IMR-90 (cell line): ENCODE data around the gene CDK5R2. TPM values are rescaled to one million over a fixed set of nuclear protein-coding genes. Genes with fewer than 3 reads are reported as not detected.

Experiments used
- ATAC-seq: fragments of 200-7000 bp; cut with Tn5 transposase; 2 replicates; pipeline ENCODE4 v1.9.1; 2020; ENCODE audit warnings: low read depth, mild to moderate bottlenecking, moderate library complexity
- BruUV-seq: library from RNA; stranded (reverse); fragments of 400-500 nt; replicated peaks from 2 replicates; lab custom pipeline; 2021; lab: Mats Ljungman, UMichigan
- CTCF ChIA-PET: fragments of 300-600 bp; formaldehyde crosslinking; extraction: SDS; loops from one replicate; lab custom pipeline; 2021; ENCODE audit warnings: antibody characterized with exemption; lab: Yijun Ruan, JAX
- POLR2A ChIA-PET: fragments of 300-600 bp; sonication (Branson Sonifier 250); formaldehyde crosslinking; loops from one replicate; lab custom pipeline; 2022; ENCODE audit warnings: antibody characterized with exemption; ENCODE audit not compliant: unreplicated experiment; lab: Charles Lee
- DNase-seq: peaks from one replicate; pipeline ENCODE4 v3.0.0; 2013
- H2AFZ ChIP-seq: replicated peaks from 2 replicates; pipeline ENCODE3; 2013; ENCODE audit warnings: low read length, mild to moderate bottlenecking; ENCODE audit not compliant: poor library complexity
- H2AK5ac ChIP-seq: 2 replicates; pipeline ENCODE4 v1.6.1; 2013; ENCODE audit warnings: low read depth, low read length, inconsistent platforms
- H2AK9ac ChIP-seq: replicated peaks from 2 replicates; pipeline ENCODE3; 2013; ENCODE audit warnings: mild to moderate bottlenecking, low read depth, low read length, moderate library complexity; ENCODE audit not compliant: poor library complexity
- H2BK120ac ChIP-seq: 2 replicates; pipeline ENCODE4 v1.6.1; 2013; ENCODE audit warnings: low read depth, low read length, inconsistent platforms
- H2BK15ac ChIP-seq: 3 replicates; pipeline ENCODE4 v1.6.1; 2013; ENCODE audit warnings: low read depth, low read length, inconsistent platforms
- H2BK20ac ChIP-seq: 2 replicates; pipeline ENCODE4 v1.6.1; 2013; ENCODE audit warnings: low read depth, mild to moderate bottlenecking, inconsistent platforms, low read length, moderate library complexity
- H2BK5ac ChIP-seq: 2 replicates; pipeline ENCODE4 v1.6.1; 2013; ENCODE audit warnings: mild to moderate bottlenecking, low read depth, low read length, inconsistent platforms; ENCODE audit not compliant: poor library complexity, severe bottlenecking
- H3K14ac ChIP-seq: replicated peaks from 2 replicates; pipeline ENCODE4 v1.6.1; 2013; ENCODE audit warnings: low read depth, low read length, inconsistent platforms
- H3K18ac ChIP-seq: 2 replicates; pipeline ENCODE4 v1.6.1; 2013; ENCODE audit warnings: low read depth, low read length, control low read depth
- H3K23ac ChIP-seq: 2 replicates; pipeline ENCODE4 v1.6.1; 2013; ENCODE audit warnings: low read depth, low read length, inconsistent platforms
- H3K27ac ChIP-seq: 2 replicates; pipeline ENCODE4 v1.5.1; 2013; ENCODE audit warnings: mild to moderate bottlenecking, control low read depth, low read length; ENCODE audit not compliant: insufficient read depth
- H3K27me3 ChIP-seq: 2 replicates; pipeline ENCODE4 v1.6.1; 2013; ENCODE audit warnings: low read length; ENCODE audit not compliant: control insufficient read depth, insufficient read depth
- H3K36me3 ChIP-seq: 2 replicates; pipeline ENCODE4 v1.6.1; 2013; ENCODE audit warnings: low read length, mixed read lengths; ENCODE audit not compliant: control insufficient read depth, insufficient read depth
- H3K4ac ChIP-seq: 2 replicates; pipeline ENCODE4 v1.6.1; 2013; ENCODE audit warnings: low read depth, low read length, inconsistent platforms
- H3K4me1 ChIP-seq: 2 replicates; pipeline ENCODE4 v1.6.1; 2013; ENCODE audit warnings: low read length, mixed read lengths; ENCODE audit not compliant: control insufficient read depth, insufficient read depth
- H3K4me2 ChIP-seq: 2 replicates; pipeline ENCODE4 v1.6.1; 2013; ENCODE audit warnings: low read depth, mild to moderate bottlenecking, control low read depth, low read length, moderate library complexity
- H3K4me3 ChIP-seq: 2 replicates; pipeline ENCODE4 v1.5.1; 2013; ENCODE audit warnings: low read depth, mild to moderate bottlenecking, control low read depth, low read length, moderate library complexity; ENCODE audit not compliant: insufficient read depth
- H3K56ac ChIP-seq: 2 replicates; pipeline ENCODE4 v1.6.1; 2013; ENCODE audit warnings: low read length, inconsistent platforms; ENCODE audit not compliant: insufficient read depth; ENCODE audit errors: extremely low read depth
- H3K79me1 ChIP-seq, 2 experiments: 2 replicates each; pipeline ENCODE4 v1.6.1; 2013; ENCODE audit warnings: low read length in 2 of 2, inconsistent platforms in 1 of 2, low read depth in 1 of 2
- H3K9ac ChIP-seq: 2 replicates; pipeline ENCODE4 v1.6.1; 2013; ENCODE audit warnings: low read depth, low read length, control low read depth
- H3K9me1 ChIP-seq: 2 replicates; pipeline ENCODE4 v1.6.1; 2013; ENCODE audit warnings: low read length, inconsistent platforms; ENCODE audit not compliant: insufficient read depth
- H3K9me3 ChIP-seq: 2 replicates; pipeline ENCODE4 v1.6.1; 2013; ENCODE audit warnings: low read length; ENCODE audit not compliant: control insufficient read depth, insufficient read depth
- H4K20me1 ChIP-seq: 2 replicates; pipeline ENCODE4 v1.6.1; 2013; ENCODE audit warnings: low read length, inconsistent platforms; ENCODE audit not compliant: insufficient read depth
- H4K5ac ChIP-seq: 2 replicates; pipeline ENCODE4 v1.6.1; 2013; ENCODE audit warnings: mild to moderate bottlenecking, low read depth, low read length, control low read depth
- H4K8ac ChIP-seq, 2 experiments: 2 replicates each; pipeline ENCODE4 v1.6.1; 2013; ENCODE audit warnings: low read depth in 2 of 2, low read length in 2 of 2, control low read depth in 1 of 2, inconsistent platforms in 1 of 2
- H4K91ac ChIP-seq: 2 replicates; pipeline ENCODE4 v1.6.1; 2013; ENCODE audit warnings: low read depth, low read length, inconsistent platforms; ENCODE audit not compliant: insufficient read depth
- BHLHE40 ChIP-seq: fragments of 150-350 bp; IDR thresholded peaks from 2 replicates; pipeline ENCODE4 v1.6.1; 2016; ENCODE audit warnings: mild to moderate bottlenecking, low read depth, low read length
- CEBPB ChIP-seq: IDR thresholded peaks from 2 replicates; pipeline ENCODE4 v1.6.1; 2012; ENCODE audit warnings: low read depth, low read length, improper control_type of control experiment
- CHD1 ChIP-seq: IDR thresholded peaks from 2 replicates; pipeline ENCODE4 v1.6.1; 2012; ENCODE audit warnings: low read depth, low read length, improper control_type of control experiment
- CTCF ChIP-seq: conservative IDR thresholded peaks from 2 replicates; pipeline ENCODE4 v1.5.1; 2012; ENCODE audit warnings: mild to moderate bottlenecking, low read depth, low read length, improper control_type of control experiment
- FOS ChIP-seq: fragments of 150-350 bp; IDR thresholded peaks from 2 replicates; pipeline ENCODE4 v1.6.1; 2016; ENCODE audit warnings: low read depth, low read length
- MAFK ChIP-seq: IDR thresholded peaks from 2 replicates; pipeline ENCODE4 v1.6.1; 2012; ENCODE audit warnings: low read depth, low read length, improper control_type of control experiment
- POLR2A ChIP-seq: IDR thresholded peaks from 2 replicates; pipeline ENCODE4 v1.6.1; 2012; ENCODE audit warnings: mild to moderate bottlenecking, low read depth, low read length
- RAD21 ChIP-seq: IDR thresholded peaks from 2 replicates; pipeline ENCODE4 v1.6.1; 2012; ENCODE audit warnings: low read length, improper control_type of control experiment
- RFX5 ChIP-seq: IDR thresholded peaks from 2 replicates; pipeline ENCODE4 v1.8.0; 2012; ENCODE audit warnings: low read depth, mild to moderate bottlenecking, low read length, moderate library complexity
- SMC3 ChIP-seq: fragments of 150-350 bp; IDR thresholded peaks from 2 replicates; pipeline ENCODE4 v1.6.1; 2016; ENCODE audit warnings: low read depth, mild to moderate bottlenecking, antibody characterized with exemption, low read length, moderate library complexity
- WGBS, 2 experiments: methylation state at CpG; one replicate each; pipeline versions ENCODE4 v1.1.5 to v1.1.7; 2013; ENCODE audit warnings: missing lambda C conversion rate in 2 of 2; ENCODE audit not compliant: insufficient read length in 1 of 2; ENCODE audit errors: extremely low coverage in 2 of 2; 5-methylcytosine and 5-hydroxymethylcytosine counted together
- dilution Hi-C: fragments of 300-500 bp; cut with HindIII; formaldehyde crosslinking; loops from one replicate; pipeline ENCODE4 v1.14.3; 2018; ENCODE audit warnings: low sequenced_read_pairs; ENCODE audit not compliant: unreplicated experiment
- in situ Hi-C: fragments of 300-500 bp; cut with MboI; formaldehyde crosslinking; loops from 3 replicates; pipeline ENCODE4 v1.14.3; 2019; ENCODE audit warnings: low sequenced_read_pairs, inconsistent platforms, mixed read lengths
- intact Hi-C: fragments of 100-400 bp; cut with micrococcal nuclease; formaldehyde crosslinking; loops from 2 replicates; pipeline ENCODE4 v1.10.0; 2022
- polyA plus RNA-seq, 3 experiments: library from polyadenylated mRNA; depleted of rRNA; stranded (reverse); fragments of >200 nt; gene quantifications; 2 replicates each; pipeline ENCODE4 v1.2.3, GENCODE V29; 2012; ENCODE audit warnings: low replicate concordance in 1 of 3
- total RNA-seq: library from RNA; depleted of rRNA; stranded (reverse); fragments of >200 nt; gene quantifications from 2 replicates; pipeline ENCODE4 v1.2.3, GENCODE V29; 2012
- TF ChIP-seq, protein P1 (sequence below): fragments of 150-350 bp; IDR thresholded peaks from 2 replicates; pipeline ENCODE4 v1.6.1; 2017; ENCODE audit warnings: mild to moderate bottlenecking, antibody characterized with exemption, low read length, low read depth

CDK5R2 gene
- total and polyA plus RNA-seq, 2 of the 4 experiments (the other 2 are of a cell fraction) = not detected

DNA sequence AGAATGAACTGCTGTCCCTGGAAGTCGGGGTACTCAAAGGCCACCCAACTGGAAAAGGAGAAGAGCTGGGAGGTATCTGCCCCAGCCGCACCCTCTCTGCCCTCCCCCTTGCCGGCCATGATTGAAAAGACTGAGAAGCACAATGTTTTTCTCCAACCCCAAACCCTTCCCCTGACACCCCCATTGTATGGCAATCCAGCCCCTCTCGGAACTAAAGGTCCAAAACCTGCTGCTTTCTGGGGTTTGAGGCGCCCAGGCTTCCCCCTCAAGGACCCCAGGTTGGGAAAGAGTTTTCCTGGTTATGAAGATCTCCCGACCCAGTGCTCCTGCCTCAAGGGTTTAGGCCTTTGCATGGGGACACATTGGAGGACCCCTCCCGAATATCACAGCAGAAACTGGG lies 32.7 kb downstream of the CDK5R2 start:
- no peak overlapping the region for H2AFZ ChIP-seq
- dilution Hi-C loops = no loop called here
- H3K4me3 ChIP-seq = no peak overlapping the region
- H3K18ac ChIP-seq = no peak overlapping the region
- no peak overlapping the region for H4K5ac ChIP-seq
- H3K9me3 ChIP-seq = no peaks in the 10 kb centered on the region
- no peak overlapping the region for H2AK9ac ChIP-seq
- H3K56ac ChIP-seq = no peak overlapping the region
- H3K36me3 ChIP-seq = no peaks in the 10 kb centered on the region
- no peak overlapping the region for H2BK20ac ChIP-seq
- no peak overlapping the region for H3K9ac ChIP-seq
- H3K14ac ChIP-seq = no peak overlapping the region
- H2BK5ac ChIP-seq = no peak overlapping the region
- H3K27me3 ChIP-seq = peaks cover 93% of the 10 kb centered on the region
- no peak overlapping the region for H4K91ac ChIP-seq
- H3K9me1 ChIP-seq = peaks cover 3% of the 10 kb centered on the region; the same call in 1 of the 2 replicates
- WGBS, 2 experiments = 0% methylated on average over 1 of the region's 7 CpGs; no CpG with 5 or more reads in 1 of the 2 experiments
- ATAC-seq = no peak
- ChIA-PET POLR2A (no interaction called here), CTCF (interaction anchor here (1.5 kb wide), 1 partner anchor 12 kb away, joined by 5 read pairs; no protein-coding TSS in a partner anchor)
- no peaks in the 10 kb centered on the region; the same call in 1 of the 2 replicates for H4K20me1 ChIP-seq
- intact Hi-C loops = no loop called here
- TF ChIP-seq CTCF = no peak
- TF ChIP-seq FOS = no peak
- no peak for TF ChIP-seq CEBPB
- no peak for TF ChIP-seq CHD1
- no peak for TF ChIP-seq RAD21
- TF ChIP-seq SMC3 = no peak
- TF ChIP-seq POLR2A = no peak
- TF ChIP-seq MAFK = no peak
- no peak for TF ChIP-seq BHLHE40
- TF ChIP-seq, protein P1, sequence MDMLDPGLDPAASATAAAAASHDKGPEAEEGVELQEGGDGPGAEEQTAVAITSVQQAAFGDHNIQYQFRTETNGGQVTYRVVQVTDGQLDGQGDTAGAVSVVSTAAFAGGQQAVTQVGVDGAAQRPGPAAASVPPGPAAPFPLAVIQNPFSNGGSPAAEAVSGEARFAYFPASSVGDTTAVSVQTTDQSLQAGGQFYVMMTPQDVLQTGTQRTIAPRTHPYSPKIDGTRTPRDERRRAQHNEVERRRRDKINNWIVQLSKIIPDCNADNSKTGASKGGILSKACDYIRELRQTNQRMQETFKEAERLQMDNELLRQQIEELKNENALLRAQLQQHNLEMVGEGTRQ = no peak
- no peak for TF ChIP-seq RFX5
- DNase-seq = no peak
- no TSS peak for BruUV-seq
- no peak overlapping the region for H2BK15ac ChIP-seq
- H2AK5ac ChIP-seq = no peak overlapping the region
- H3K23ac ChIP-seq = no peak overlapping the region
- H4K8ac ChIP-seq = no peak overlapping the region
- H2BK120ac ChIP-seq = no peak overlapping the region
- no peaks in the 10 kb centered on the region for H3K79me1 ChIP-seq
- no peaks in the 10 kb centered on the region; the same call in 1 of the 2 replicates for H3K4me1 ChIP-seq
- H3K4ac ChIP-seq = no peak overlapping the region
- no peak overlapping the region for H3K4me2 ChIP-seq
- in situ Hi-C loops = no loop called here
- H3K27ac ChIP-seq = no peak overlapping the region
